ENCODE data around the gene TSLP. TPM values are rescaled to one million over a fixed set of nuclear protein-coding genes. Genes with fewer than 3 reads are reported as not detected.

TSLP gene
- total and polyA plus RNA-seq, 2 of the 8 experiments (the other 6 are each of a cell fraction or from before 2014, with no cell fraction given), result 0.39 to 1.9 TPM

GRCh38 chr5:111060169-111060568 lies 11.3 kb upstream of the TSLP start (continued):
- TF ChIP-seq EZH2 (IDR thresholded peaks at IDR 0.05; ENCODE audit: low read depth, low read length, severe bottlenecking) (no peak), EGR1 (IDR thresholded peaks at IDR 0.05; ENCODE audit: borderline replicate concordance, low read depth, low read length) (no peak), CREB1 (IDR thresholded peaks at IDR 0.05) (no peak), ZNF274 (IDR thresholded peaks at IDR 0.05; ENCODE audit: borderline replicate concordance, extremely low read depth, low read length) (no peak), CHD2 (IDR thresholded peaks at IDR 0.05; ENCODE audit: low read length) (no peak), TBP (IDR thresholded peaks at IDR 0.05; ENCODE audit: low read depth, low read length) (no peak), CHD1 (IDR thresholded peaks at IDR 0.05; ENCODE audit: low read depth, low read length) (no peak), POLR2AphosphoS5 (IDR thresholded peaks at IDR 0.05; ENCODE audit: low read depth, low read length) (no peak)
- TF ChIP-seq, protein P1, sequence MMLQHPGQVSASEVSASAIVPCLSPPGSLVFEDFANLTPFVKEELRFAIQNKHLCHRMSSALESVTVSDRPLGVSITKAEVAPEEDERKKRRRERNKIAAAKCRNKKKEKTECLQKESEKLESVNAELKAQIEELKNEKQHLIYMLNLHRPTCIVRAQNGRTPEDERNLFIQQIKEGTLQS (IDR thresholded peaks at IDR 0.05; ENCODE audit: insufficient read depth, low read depth, low read length), result no peak
